HepG2 (cell line): ENCODE data around the gene OSBPL9. TPM values are rescaled to one million over a fixed set of nuclear protein-coding genes. Genes with fewer than 3 reads are reported as not detected.

Source experiments
- ATAC-seq: fragments of 200-7000 bp; cut with Tn5 transposase; 3 replicates; pipeline ENCODE4 v1.9.1; 2020; ENCODE audit warnings: mild to moderate bottlenecking, moderate library complexity
- BruUV-seq: library from RNA; stranded (reverse); fragments of 400-500 nt; replicated peaks from 2 replicates; lab custom pipeline; 2021; lab: Mats Ljungman, UMichigan
- CTCF ChIA-PET: fragments of 300-600 bp; formaldehyde crosslinking; extraction: SDS; loops from one replicate; lab custom pipeline; 2021; ENCODE audit warnings: low total read pairs, inconsistent platforms, low intra/inter-chr PET ratio; lab: Yijun Ruan, JAX
- POLR2A ChIA-PET: fragments of 350-600 bp; sonication (Branson Sonifier 250); formaldehyde crosslinking; loops from one replicate; lab custom pipeline; 2020; ENCODE audit warnings: antibody characterized with exemption, inconsistent platforms; lab: Yijun Ruan, JAX
- DNase-seq: peaks from one replicate; pipeline ENCODE4 v3.0.0-alpha.2; 2015; ENCODE audit warnings: low spot score
- FAIRE-seq: peaks from 3 replicates; lab custom pipeline; 2011; peaks lifted over from hg19 to GRCh38; lab: Jason Lieb, UNC
- H2AFZ ChIP-seq: one replicate; pipeline ENCODE4 v1.6.1; 2011; ENCODE audit warnings: low read length, inconsistent platforms
- H3K27ac ChIP-seq: fragments of 300-600 bp; 3 replicates; pipeline ENCODE4 v1.8.0; 2011; ENCODE audit warnings: mixed run types, mild to moderate bottlenecking, mixed read lengths, low read length, inconsistent platforms; ENCODE audit not compliant: insufficient read depth; ENCODE audit errors: extremely low read length
- H3K27me3 ChIP-seq, 2 experiments: fragments of 200-600 bp in 1 of 2; 2 replicates in 1 of 2; 3 replicates in 1 of 2; pipeline versions ENCODE4 v1.6.0 to v1.8.0; 2011; ENCODE audit warnings: low read length in 2 of 2, mild to moderate bottlenecking in 2 of 2, moderate library complexity in 2 of 2, inconsistent platforms in 1 of 2; ENCODE audit not compliant: insufficient read depth in 2 of 2, control insufficient read depth in 1 of 2
- H3K36me3 ChIP-seq, 2 experiments: fragments of 200-600 bp in 1 of 2; replicated peaks in 1 of 2; 2 replicates in 1 of 2; 3 replicates in 1 of 2; pipeline versions ENCODE4 v1.5.1 to v1.8.0; 2011; ENCODE audit warnings: low read length in 2 of 2, inconsistent platforms in 1 of 2; ENCODE audit not compliant: insufficient read depth in 2 of 2, control insufficient read depth in 1 of 2
- H3K4me1 ChIP-seq: 2 replicates; pipeline ENCODE4 v1.5.1; 2012; ENCODE audit warnings: low read length, inconsistent platforms; ENCODE audit not compliant: insufficient read depth
- H3K4me2 ChIP-seq: 2 replicates; pipeline ENCODE4 v1.6.0; 2011; ENCODE audit warnings: low read depth, low read length, inconsistent platforms
- H3K4me3 ChIP-seq, 3 experiments: fragments of 200-600 bp in 1 of 3; sonication (generic), shearing (Covaris generic) in 1 of 3; replicated peaks in 1 of 3; 2 replicates each; pipeline ENCODE4 v1.5.1; 2011 to 2016; ENCODE audit warnings: low read length in 3 of 3, inconsistent platforms in 2 of 3, low read depth in 2 of 3, mild to moderate bottlenecking in 2 of 3, control low read depth in 1 of 3, mixed read lengths in 1 of 3; ENCODE audit not compliant: insufficient read depth in 1 of 3
- H3K79me2 ChIP-seq: one replicate; pipeline ENCODE4 v1.6.1; 2011; ENCODE audit warnings: low read length, inconsistent platforms; ENCODE audit not compliant: insufficient read depth
- H3K9ac ChIP-seq: 2 replicates; pipeline ENCODE4 v1.6.0; 2011; ENCODE audit warnings: mild to moderate bottlenecking, low read depth, low read length, inconsistent platforms; ENCODE audit not compliant: insufficient read depth
- H3K9me3 ChIP-seq: 2 replicates; pipeline ENCODE4 v1.5.1; 2012; ENCODE audit warnings: mild to moderate bottlenecking, low read length
- H4K20me1 ChIP-seq: 2 replicates; pipeline ENCODE4 v1.6.0; 2011; ENCODE audit warnings: inconsistent platforms, mild to moderate bottlenecking, low read length, moderate library complexity; ENCODE audit not compliant: insufficient read depth
- GPN1 ChIP-seq: sonication (generic); formaldehyde crosslinking; IDR thresholded peaks from 2 replicates; pipeline ENCODE4 v1.5.1; 2020; ENCODE audit warnings: missing genetic modification reagents, borderline replicate concordance
- HMGXB3 ChIP-seq: sonication (generic); formaldehyde crosslinking; IDR thresholded peaks from 2 replicates; pipeline ENCODE4 v1.4.0; 2020; ENCODE audit warnings: missing genetic modification reagents, borderline replicate concordance
- NBN ChIP-seq: fragments of 450-650 bp; conservative IDR thresholded peaks from 2 replicates; pipeline ENCODE4 v1.6.1; 2017
- TERF1 ChIP-seq: sonication (generic); formaldehyde crosslinking; IDR thresholded peaks from 2 replicates; pipeline ENCODE4 v1.8.0; 2022; ENCODE audit warnings: mild to moderate bottlenecking, missing genetic modification reagents, moderate library complexity
- TIGD3 ChIP-seq: sonication (generic); formaldehyde crosslinking; IDR thresholded peaks from 2 replicates; pipeline ENCODE4 v1.5.1; 2020; ENCODE audit warnings: mild to moderate bottlenecking, missing genetic modification reagents, borderline replicate concordance
- ZMAT3 ChIP-seq: sonication (generic); formaldehyde crosslinking; conservative IDR thresholded peaks from 2 replicates; pipeline ENCODE4 v1.7.0; 2021; ENCODE audit warnings: missing genetic modification reagents
- WGBS: methylation state at CpG from one replicate; pipeline ENCODE4 v1.1.6; 2017; ENCODE audit warnings: low lambda C conversion rate; 5-methylcytosine and 5-hydroxymethylcytosine counted together
- in situ Hi-C: cut with HindIII; loops from 2 replicates; pipeline ENCODE4 v1.10.0; 2017; ENCODE audit warnings: low pct_unique_long_range_greater_than_20kb; ENCODE audit not compliant: extremely low pct_ligation_motif_present
- intact Hi-C: fragments of 100-400 bp; cut with micrococcal nuclease; formaldehyde crosslinking; loops from one replicate; pipeline ENCODE4 v1.10.0; 2022; ENCODE audit not compliant: unreplicated experiment
- polyA plus RNA-seq, 8 experiments: library from polyadenylated mRNA; depleted of rRNA in 3 of 8; stranded (reverse) in 7 of 8; unstranded in 1 of 8; fragments of >200 nt; fragmentation: Illumina TruSeq in 4 of 8; extraction: Trizol in 4 of 8; gene quantifications; 2 replicates each; pipeline versions ENCODE4 v1.2.1 to v1.2.3, GENCODE V29; 2011 to 2016; ENCODE audit warnings: low read depth in 4 of 8, missing spikeins in 1 of 8, mixed read lengths in 1 of 8; ENCODE audit not compliant: insufficient read depth in 1 of 8
- total RNA-seq, 5 experiments: library from RNA; depleted of rRNA; stranded (reverse); fragments of >200 nt; fragmentation: Illumina TruSeq; extraction: Trizol; gene quantifications; 2 replicates each; pipeline ENCODE4 v1.2.3, GENCODE V29; 2016; ENCODE audit warnings: low read depth in 1 of 5

The OSBPL9 gene
- total and polyA plus RNA-seq, 2 of the 13 experiments (the other 11 are each of a cell fraction or from before 2014, with no cell fraction given), result 83.6 to 142 TPM

GRCh38 chr1:51669816-51670215, 52.9 kb downstream of the OSBPL9 start:
- Histone ChIP-seq H2AFZ (no peak overlapping the region), H3K9ac (no peak overlapping the region), H3K36me3 (0 out of 5 replicates have a peak, but pooled peaks cover 0 to 3% of the 10 kb centered on the region in 2 experiments), H3K27me3 (no peaks in the 10 kb centered on the region), H3K4me2 (no peak overlapping the region), H3K9me3 (no peaks in the 10 kb centered on the region), H3K4me3 (no peak overlapping the region), H3K79me2 (peaks cover 2% of the 10 kb centered on the region), H3K27ac (no peak overlapping the region), H3K4me1 (peaks cover 22% of the 10 kb centered on the region)
- intact Hi-C loops, result no loop called here
- DNase-seq (no peak), FAIRE-seq (no peak)
- BruUV-seq, result no TSS peak
- in situ Hi-C loops, result no loop called here
- POLR2A ChIA-PET, result interaction anchor here (1.4 kb wide), 1 partner anchor 21 kb away, joined by 3 read pairs; no protein-coding TSS in a partner anchor
- TF ChIP-seq TERF1 (CRISPR knock-in tag) (no peak), GPN1 (CRISPR knock-in tag) (no peak), TIGD3 (CRISPR knock-in tag) (no peak), ZMAT3 (CRISPR knock-in tag) (no peak), HMGXB3 (CRISPR knock-in tag) (no peak), NBN (no peak)
- TF ChIP-seq, all 625 proteins: peak for 0
- no peaks in the 10 kb centered on the region for H4K20me1 ChIP-seq
- 100% methylated on average over 2 of the region's 2 CpGs for WGBS
- CTCF ChIA-PET, result no interaction called here
- ATAC-seq, result no peak
